Suprapubic skin (tissue), 4 donors: Measurements from ENCODE around the gene MAPKAPK2.

Source experiments
- POLR2A ChIP-seq, 2 donors: fragments of 450-650 bp; IDR thresholded peaks; one replicate each; pipeline ENCODE4 v1.6.1; 2017; ENCODE audit warnings: antibody characterized with exemption in 2 of 2, mild to moderate bottlenecking in 2 of 2, moderate library complexity in 2 of 2
- POLR2AphosphoS5 ChIP-seq, 3 donors: sonication (generic); formaldehyde crosslinking; IDR thresholded peaks; one replicate each; pipeline ENCODE4 v1.6.1; 2017; ENCODE audit warnings: antibody characterized with exemption in 3 of 3
- TF ChIP-seq, protein P1 (sequence below), 2 donors: fragments of 200-600 bp in 1 of 2; fragments of 450-650 bp in 1 of 2; sonication (generic) in 1 of 2; IDR thresholded peaks; one replicate each; pipeline ENCODE4 v1.5.1; 2016 to 2019; ENCODE audit warnings: antibody characterized with exemption in 2 of 2, mild to moderate bottlenecking in 1 of 2, moderate library complexity in 1 of 2

DNA sequence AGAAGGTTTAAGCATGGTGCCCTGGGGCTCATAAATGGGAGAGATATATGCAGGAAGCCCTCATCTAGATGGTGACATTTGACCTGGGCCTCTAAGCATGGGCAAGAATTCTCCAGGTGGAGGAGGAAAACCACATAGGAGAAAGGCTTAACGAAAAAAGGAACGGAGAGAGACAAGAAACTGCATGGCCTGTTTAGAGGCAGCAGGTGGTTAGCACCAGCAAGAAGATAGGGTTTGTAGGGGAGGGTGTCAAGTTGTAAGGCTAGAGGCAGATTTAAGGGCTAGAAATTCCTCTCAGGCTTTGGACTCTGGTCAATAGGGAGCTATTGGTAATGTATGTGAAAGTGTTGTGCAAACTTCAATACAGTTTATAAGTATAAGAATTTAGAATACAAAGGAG, 8.2 kb upstream of the MAPKAPK2 start:
- TF ChIP-seq, protein P1, sequence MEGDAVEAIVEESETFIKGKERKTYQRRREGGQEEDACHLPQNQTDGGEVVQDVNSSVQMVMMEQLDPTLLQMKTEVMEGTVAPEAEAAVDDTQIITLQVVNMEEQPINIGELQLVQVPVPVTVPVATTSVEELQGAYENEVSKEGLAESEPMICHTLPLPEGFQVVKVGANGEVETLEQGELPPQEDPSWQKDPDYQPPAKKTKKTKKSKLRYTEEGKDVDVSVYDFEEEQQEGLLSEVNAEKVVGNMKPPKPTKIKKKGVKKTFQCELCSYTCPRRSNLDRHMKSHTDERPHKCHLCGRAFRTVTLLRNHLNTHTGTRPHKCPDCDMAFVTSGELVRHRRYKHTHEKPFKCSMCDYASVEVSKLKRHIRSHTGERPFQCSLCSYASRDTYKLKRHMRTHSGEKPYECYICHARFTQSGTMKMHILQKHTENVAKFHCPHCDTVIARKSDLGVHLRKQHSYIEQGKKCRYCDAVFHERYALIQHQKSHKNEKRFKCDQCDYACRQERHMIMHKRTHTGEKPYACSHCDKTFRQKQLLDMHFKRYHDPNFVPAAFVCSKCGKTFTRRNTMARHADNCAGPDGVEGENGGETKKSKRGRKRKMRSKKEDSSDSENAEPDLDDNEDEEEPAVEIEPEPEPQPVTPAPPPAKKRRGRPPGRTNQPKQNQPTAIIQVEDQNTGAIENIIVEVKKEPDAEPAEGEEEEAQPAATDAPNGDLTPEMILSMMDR (IDR thresholded peaks at IDR 0.05) = no peak
- TF ChIP-seq POLR2A (IDR thresholded peaks at IDR 0.05) (no peak), POLR2AphosphoS5 (IDR thresholded peaks at IDR 0.05) (no peak)
